Measurements from ENCODE around the gene DPP7.

DPP7 gene

DNA sequence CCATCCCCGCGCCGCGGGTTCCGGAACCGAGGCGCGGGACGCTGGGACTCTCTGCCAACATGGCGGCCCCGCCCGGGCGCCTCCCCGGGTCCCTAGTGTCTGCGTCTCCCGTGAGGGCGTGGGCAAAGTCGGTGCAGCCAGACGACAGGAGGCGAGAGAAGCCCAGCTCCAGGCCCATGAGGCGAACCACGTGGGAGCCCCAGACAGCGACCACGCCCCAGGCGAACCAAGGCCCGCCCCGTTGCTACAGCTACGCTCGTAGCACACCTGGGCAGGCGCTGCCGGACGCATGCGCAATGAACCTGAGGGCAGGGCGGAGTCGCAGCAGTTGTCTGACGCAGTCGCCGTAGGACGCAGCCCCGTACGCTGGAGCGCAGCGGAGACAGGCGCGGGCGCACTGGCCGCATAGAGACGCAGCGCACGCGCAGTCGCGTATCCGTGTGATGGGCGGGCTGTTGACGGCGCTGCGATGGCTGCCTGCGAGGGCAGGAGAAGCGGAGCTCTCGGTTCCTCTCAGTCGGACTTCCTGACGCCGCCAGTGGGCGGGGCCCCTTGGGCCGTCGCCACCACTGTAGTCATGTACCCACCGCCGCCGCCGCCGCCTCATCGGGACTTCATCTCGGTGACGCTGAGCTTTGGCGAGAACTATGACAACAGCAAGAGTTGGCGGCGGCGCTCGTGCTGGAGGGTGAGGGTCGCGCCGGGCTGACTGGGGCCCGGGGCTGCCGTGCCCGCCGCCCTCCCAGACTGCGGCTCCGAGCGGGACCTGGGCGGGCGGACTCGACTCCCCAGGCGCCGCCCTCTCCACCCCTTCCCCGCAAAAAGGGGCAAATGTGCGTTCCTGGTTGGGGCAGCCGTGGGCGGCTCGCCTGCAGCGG is 27.8 kb downstream of the DPP7 start, which contains the start of gene MAN1B1:
MAN1B1 (plus strand) TSS at position 455 of the 878 bp plus-strand sequence; CDS start at position 470, 15 bp downstream.
- peak; percentile 99 for DNase-seq

DNA sequence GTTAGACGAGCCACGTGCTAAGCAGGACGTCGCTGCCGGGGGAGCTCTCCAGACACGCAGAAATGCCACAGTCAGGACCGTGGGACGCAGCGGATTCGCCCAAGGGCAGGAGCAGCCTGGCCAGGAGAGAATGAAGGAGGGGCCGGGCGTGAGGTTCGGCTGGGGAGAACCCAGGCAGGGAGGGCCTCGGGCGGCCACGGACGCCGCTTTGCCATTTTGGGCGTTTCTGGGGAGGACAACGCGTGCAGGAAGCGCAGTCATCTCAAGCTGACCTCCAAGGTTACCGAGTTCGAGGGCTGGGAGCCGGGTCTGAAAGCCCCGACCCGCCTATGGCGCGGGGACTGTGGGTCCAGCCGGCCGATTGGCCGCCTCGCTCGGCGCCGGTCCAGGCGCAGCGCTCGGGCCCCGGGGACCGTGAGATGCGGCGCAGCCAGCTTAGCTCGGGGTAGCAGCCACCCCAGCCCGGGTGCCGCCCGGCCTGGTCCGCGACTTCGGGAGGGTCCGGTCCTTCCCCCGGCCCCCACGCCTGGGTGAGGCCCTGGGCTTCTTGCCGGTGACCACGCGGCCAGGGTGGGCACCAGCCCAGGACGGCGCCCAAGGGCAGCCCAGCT is 28.5 kb downstream of the DPP7 start:
- DNase-seq, result peak; percentile 35

DNA sequence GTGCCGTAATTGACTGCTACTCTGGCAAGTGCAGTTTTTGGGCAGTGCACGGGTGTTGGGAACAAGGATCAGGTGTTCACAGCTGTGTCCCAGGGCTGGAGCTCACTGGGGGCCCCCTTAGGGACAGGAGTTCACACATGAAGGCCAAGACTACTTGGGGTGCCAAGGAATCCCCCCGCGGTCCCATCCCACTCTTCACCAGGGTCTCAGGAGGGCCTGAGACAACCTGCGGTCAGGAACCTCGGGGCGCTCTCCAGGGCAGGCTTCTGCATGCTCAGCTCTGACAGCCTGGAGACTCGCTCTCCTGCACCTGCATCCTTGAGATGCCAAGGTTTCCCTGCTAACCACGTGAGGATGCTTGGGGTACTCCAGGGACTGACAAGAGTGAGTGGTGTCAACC is 30.0 kb downstream of the DPP7 start:
- no peak for DNase-seq

DNA sequence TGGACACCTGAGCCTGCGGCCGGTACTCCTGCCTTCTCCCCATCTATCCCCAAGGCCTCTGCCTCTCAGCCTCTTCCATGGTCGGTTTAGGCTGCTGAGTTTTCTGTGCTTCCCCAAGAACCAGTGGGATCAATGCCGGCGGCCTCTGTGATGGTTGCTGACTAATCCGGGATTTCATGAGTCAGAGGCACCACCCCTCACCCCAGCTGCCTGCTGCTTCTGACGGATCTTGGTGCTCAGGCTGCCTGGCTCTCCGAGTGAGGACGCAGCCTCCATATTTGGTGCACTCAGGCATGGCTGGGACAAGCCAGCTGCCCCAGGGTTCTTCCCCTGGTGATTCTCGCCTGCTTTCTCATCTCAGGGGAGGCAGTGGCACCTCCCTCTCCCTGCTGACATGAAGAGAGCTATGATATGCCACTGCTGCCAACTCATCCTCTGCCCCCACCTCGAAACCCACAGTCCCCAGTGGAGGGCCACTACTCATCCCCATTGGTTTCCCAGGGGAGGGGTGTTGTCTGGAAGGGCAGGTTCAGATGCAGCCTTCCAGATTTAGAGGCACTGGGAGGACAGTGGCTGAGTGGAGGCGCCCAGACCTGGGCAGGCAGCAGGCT is 31.0 kb downstream of the DPP7 start:
- no peak for DNase-seq

DNA sequence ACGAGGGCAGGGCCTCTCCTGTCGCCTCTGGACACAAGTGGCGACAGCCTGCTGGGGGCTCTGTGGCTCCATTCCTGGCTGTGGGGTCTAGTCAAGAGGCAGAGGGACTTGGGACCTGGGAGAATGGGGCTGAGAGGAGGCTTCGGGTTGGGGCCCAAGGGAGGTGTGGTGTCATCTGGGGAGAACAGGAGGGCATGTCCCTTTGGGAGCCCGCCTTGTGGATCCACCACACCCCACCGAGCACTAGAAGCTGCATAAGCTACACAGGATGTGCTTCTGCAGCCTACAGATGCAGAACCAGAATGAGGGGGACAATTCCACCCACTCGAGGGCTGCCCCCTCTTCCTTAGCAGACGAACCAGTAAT is 31.6 kb downstream of the DPP7 start:
- DNase-seq, result no peak

DNA sequence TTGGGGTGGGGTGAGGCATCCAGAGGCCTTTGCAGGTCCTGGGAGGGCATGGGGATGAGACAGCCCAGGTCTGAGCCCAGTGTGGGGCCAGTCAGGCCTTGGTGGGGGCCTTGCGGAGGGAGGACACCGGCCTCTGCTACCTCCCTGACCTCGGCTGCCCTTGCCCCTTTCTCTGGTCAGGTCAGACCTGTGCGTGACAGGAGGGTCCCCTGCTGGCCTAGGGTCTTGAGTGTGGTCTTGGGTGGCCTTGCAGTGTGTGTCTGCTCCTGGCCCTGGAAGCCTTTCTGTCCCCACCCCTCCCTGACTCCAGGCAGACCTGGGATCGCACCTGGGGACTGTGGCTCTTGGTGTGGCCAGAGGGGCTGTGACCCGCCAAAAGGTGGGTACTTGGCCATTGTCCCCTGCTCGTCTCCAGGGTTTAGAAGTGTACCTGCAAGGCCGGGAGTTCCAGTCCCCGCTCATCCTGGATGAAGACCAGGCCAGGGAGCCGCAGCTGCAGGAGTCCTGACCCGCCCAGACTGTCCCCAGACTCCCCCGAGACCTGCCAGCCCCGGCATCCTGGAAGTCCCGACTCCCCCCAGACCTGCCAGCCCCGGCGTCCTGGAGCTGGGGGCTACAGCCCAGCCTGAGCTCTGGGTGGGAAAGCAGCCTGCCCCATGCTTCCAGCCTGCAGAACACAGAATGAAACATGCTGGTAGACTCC is 32.2 kb downstream of the DPP7 start:
- no peak for DNase-seq

DNA sequence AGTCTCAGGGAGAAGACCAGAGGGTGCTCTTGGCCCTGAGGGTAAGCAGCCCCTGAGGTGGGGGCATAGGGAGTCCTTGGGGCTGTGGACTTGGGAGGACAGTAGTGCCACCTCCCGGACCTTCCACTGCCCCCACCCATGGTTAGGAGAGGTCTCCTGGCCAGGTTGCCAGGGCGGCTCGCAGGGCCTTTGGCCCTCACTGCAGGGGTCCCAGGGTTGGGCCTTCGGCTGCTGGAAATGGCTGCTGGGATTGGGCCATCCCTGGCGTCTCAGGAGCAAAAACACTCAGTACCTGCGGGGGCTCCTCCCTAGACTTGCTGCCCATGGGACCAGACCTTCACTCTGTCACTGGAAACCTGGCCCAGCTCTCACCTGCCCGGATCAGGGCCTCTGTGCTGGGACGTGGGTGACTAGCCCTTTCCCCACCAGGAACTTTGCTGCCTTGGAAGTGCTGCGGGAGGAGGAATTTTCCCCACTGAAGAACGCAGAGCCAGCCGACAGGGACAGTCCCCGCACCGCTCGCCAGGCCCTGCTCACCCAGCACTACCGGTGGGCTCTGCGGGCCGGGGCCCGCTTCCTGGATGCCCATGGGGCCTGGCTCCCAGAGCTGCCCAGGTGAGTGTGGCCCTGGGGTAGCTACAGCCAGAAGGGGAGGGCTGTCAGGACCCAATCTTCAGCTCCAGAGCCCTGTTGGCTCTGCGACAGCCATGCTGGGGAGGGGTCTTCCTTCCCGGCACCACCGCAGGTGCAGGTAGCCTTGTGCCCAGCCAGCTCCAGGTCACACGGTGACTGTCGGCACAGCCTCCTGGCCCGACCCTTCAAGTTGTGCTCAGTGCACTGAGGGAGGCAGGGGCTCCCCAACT is 34.0 kb downstream of the DPP7 start:
- no peak for DNase-seq

DNA sequence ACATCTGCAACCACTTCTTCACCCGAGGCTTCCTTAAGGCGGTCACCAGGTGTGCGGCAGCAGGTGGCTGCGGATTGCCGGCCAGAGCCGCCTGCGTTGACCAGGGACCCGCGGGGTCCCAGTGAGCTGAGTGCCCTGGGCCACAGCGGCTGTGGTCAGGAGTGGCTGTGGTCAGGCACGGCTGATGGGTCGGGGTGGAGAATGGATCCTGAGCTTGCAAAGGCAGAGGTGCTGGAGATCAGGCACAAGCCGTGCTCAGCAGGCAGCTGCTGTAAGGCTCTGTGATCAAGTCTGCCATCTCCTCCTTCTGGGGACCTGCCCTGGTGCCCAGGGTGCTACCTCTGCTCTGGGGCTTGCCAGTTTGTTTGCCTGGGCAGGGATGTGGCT is 35.1 kb downstream of the DPP7 start:
- DNase-seq, result no peak

DNA sequence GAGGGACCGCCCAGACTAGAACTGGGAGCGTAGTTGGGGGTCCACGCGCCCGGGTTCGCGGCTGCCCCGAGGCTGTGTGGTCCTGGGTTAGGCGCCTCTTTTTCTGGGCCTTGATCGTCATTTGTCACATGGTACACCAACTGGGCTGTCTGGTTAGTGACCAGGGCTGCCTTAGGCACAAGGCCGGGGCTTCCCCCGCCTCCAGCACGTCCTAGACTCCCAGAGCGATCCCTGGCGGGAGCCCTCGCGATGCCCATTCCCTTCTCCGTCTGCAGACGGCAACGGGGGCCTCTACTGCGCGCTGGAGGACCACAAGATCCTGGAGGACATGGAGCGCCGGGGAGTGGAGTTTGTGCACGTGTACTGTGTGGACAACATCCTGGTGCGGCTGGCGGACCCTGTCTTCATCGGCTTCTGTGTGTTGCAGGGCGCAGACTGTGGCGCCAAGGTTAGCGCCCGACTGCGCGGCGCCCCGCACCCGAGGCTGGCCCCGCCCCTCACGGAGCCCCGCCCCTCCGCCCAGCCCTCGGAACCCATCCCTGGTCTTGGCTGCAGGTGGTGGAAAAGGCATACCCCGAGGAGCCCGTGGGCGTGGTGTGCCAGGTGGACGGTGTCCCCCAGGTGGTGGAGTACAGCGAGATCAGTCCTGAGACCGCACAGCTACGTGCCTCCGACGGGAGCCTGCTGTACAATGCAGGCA is 35.7 kb downstream of the DPP7 start:
- no peak for DNase-seq

DNA sequence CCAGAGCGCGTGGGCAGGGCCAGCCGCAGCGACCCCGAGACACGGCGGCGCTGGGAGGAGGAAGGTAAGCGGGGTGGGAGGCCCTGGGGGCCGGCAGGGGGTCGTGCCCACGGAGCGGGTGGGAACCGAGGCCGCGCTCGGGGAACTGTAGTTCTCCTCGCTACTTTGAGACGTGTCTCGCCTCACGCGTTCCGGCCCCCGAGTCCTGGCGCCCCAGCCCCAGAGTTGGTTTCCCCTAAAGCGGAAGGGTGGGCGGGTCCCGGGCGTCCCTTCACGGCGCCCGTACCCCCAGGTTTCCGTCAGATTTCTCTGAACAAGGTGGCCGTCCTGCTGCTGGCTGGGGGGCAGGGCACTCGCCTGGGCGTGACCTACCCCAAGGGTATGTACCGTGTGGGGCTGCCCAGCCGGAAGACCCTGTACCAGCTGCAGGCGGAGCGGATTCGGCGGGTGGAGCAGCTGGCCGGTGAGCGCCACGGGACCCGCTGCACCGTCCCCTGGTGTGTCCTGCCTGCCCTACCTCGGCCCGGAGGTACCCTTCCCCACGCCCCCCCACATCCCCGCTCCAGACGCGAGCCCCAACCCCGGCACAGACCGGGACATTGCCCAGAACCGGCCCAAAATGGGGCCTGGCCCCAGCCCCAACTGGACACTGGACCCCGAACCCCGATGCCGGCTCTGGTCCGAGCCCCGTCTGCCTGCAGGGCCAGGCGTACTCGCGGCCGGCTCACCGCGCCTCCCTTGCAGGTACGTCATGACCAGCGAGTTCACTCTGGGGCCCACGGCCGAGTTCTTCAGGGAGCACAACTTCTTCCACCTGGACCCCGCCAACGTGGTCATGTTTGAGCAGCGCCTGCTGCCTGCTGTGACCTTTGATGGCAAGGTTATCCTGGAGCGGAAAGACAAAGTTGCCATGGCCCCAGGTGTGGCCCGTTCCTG is 36.5 kb downstream of the DPP7 start:
- DNase-seq, result peak; percentile 7

DNA sequence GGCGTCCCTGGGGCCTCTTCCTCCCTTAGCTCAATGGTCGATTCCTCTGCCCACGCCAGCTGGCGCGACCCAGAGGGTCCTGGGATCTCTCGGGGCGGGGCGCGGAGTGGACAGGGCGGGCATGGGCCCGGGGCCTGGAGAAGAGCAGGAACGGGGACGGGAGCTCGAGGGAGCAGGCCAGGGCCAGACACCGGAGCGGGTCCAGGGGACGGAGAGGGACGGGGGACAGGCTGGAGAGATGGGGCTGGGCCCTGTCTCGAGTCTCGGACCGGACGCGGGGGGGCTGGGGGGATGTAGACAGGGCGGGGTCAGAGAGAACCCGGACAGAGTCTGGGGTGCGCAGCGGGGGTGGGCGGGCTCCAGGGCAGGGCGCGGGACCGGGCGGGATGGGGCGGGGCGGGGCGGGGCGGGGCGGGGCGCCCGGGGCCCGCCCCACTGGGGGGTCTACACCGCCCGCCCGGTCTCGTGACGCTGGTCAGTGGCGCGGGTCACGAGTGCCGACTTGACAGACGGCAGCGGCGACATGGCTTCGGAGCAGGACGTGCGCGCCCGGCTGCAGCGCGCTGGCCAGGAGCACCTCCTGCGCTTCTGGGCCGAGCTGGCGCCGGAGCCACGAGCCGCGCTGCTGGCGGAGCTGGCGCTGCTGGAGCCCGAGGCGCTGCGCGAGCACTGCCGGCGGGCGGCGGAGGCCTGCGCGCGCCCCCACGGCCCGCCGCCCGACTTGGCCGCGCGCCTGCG is 37.4 kb downstream of the DPP7 start, which contains the start of gene UAP1L1:
UAP1L1 (plus strand) TSS at position 508 of the 738 bp plus-strand sequence; CDS start at position 524, 16 bp downstream.
- peak; percentile 42 for DNase-seq

DNA sequence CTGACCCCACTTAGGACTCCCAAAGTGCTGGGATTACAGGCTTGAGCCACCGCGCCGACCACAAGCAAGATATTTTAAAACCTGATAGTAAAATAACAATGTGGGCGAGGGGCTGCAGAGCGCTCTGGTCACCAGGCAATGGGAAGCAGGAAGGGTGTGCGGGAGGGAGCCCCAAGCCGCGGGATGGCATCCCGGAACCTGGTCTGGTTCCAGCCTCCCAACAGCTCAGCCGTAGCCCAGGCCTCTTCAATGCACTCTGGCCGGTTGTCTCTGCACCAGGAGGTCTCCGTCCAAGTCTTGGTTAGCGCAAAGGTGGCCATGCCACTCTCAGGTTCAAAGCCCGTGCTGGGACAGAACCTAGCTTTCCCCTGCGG is 37.9 kb downstream of the DPP7 start:
- DNase-seq, result no peak

DNA sequence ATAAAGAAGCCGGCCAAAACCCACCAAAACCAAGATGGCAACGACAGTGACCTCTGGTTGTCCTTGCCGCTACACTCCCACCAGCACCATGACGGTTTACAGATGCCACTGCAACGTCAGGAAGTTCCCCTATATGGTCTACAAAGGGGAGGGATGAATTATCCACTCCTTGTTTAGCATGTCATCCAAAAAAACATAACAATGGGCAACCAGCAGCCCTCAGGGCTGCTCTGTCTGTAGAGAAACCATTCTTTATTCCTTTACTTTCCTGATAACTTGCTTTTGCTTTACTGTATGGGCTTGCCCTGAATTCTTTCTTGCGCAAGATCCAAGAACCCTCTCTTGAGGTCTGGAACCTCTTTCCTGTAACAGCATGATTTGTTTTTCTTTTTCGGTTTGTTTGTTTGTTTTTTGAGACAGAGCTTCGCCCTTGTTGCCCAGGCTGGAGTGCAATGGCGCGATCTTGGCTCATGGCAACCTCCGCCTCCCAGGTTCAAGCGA is 39.2 kb downstream of the DPP7 start:
- no peak for DNase-seq

DNA sequence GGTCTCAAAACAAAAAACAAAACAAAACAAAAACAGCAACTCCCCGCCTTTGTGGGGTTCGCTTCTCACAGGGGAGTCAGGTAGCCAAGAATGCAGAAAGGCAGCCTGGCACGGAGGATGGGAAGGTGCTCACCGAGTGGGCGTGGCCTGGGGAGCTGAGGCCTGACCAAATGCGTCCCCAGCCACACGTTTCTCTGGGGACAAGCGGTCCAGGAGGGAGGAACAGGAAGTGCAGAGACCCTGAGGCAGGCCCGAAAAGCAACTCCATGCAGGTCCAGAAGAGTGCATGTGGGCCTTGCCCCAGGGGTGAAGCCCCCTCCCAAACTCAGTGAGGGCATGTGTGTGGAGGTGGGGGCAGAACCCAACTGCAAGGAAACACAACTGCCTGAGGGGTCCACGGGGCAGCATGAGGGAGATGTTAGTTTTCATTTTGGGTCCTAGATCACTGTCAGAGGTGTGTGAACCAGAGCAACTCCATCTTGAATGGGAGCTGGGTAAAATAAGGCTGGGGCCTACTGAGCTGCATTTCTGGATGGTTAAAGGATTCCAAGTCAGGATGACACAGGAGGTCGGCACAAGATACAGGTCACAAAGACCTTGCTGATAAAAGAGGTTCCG is 39.8 kb downstream of the DPP7 start:
- no peak for DNase-seq

DNA sequence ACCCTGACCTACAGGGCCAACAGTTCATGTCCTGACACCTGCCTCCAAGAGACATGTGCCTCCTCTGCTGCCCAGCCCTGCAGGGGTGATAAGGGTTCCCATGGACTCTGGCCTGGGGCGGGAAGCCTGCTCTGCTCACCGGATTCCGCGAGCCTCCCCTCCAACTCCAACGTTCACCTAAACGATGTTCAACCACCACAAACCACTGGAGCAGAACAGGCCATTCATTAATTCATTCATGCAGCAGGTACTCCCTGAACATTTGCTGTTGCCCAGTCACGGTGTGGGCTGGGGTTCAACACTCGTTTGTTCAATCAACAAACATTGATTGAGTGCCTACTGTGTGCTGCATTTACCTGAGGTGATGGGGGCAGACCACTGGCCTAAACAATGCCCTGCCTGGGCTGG is 40.5 kb downstream of the DPP7 start:
- no peak for DNase-seq

DNA sequence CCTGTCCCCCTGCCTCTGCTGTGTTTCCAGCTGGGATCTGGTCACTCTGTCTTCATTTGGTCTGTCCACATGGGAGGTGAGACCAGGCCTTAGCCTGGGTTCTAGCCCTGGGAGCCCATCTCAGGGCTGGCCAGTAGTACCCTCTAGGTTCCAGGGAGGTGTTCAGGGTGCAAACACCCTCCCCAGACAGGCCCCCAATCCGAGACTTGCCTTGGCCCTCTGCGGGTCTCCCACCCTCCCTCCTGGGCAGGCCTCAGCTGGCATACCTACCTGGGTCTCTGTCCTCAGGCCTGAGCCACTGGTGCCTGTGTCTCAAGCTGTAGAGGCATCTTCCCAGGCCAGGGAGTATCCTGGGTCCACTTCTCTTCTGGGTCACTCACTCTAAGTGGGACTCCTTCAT is 43.3 kb downstream of the DPP7 start:
- no peak for DNase-seq

DNA sequence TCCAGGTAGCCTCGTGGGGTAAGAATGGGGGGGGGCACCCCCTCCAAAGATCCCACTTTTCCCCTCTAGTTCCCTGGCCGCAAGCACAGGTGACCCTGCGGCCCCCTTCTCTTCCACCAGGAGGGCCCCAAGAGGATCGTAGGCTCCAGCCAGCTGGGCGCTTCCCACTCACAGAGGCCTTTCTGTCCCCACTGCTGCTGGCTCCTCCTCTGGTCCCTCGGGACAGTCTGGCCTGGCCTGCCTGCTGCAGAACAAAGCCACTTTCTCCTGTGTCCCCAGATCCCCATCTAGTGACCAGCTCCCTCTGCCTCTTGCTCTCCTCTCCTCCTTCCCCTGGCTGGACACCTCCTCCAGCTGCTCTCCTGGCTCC is 43.6 kb downstream of the DPP7 start:
- DNase-seq, result no peak

DNA sequence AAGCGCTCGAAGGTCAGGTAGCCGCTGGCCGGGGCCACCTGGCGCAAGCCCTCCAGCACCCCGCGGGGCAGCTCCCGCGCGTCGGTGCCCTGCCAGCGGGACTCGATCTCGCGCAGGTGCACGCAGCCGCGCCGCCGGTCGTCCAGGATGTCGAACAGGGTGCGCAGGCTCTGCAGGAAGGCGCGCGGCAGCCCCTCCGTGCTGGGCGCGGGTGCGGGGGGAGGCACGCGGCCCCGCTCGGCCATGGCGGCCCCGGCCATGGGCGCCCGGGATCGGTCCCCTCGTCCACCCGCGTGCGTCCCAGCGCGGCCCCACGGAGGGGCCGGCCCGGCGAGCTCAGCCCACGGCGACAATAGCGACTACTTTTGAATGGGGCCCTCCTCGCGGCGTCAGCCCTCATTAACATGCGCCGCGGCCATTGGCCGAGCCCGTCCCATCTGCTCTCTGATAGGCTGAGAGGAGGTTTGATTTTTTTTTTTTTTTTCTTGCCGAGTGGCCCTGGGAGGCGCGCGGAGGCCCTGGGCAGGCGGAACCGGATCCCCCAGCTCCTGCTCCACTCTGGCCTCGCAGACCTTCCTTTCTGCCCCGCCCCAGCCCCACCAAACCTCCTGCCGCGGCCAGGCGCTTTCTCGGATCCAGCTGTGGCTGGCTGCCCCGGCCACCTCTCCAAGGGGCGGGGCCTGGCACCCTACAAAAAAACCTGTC is 44.2 kb downstream of the DPP7 start, which contains the start of gene SAPCD2:
SAPCD2 (minus strand) TSS at position 357 of the 705 bp plus-strand sequence; CDS start at position 260, 97 bp downstream.
- peak; percentile 84 for DNase-seq

Data from stimulated activated naive CD4-positive, alpha-beta T cell treated with Interleukin-2 at 50 U/mL for 16 hours (primary cell).